ENCODE data around the gene PSMF1.

Gene PSMF1

GRCh38 chr20:1105599-1106194, 12.7 kb upstream of the PSMF1 start:
- in situ Hi-C loops (cut with MboI; ENCODE audit: low sequenced_read_pairs, unreplicated experiment), result no loop called here
- DNase-seq (ENCODE audit: low spot score), result no peak
- no peak for TF ChIP-seq CTCF (IDR thresholded peaks at IDR 0.05; ENCODE audit: borderline replicate concordance, control extremely low read depth, extremely low read depth, insufficient read depth, missing control alignments)

- no peak for DNase-seq (ENCODE audit: low spot score)
- in situ Hi-C loops (cut with MboI; ENCODE audit: low sequenced_read_pairs, unreplicated experiment), result no loop called here
- no peak for TF ChIP-seq CTCF (IDR thresholded peaks at IDR 0.05; ENCODE audit: borderline replicate concordance, control extremely low read depth, extremely low read depth, insufficient read depth, missing control alignments)
Measured at GRCh38 chr20:1107176-1107575, 11.2 kb upstream of the PSMF1 start.

- peak; percentile 76 for TF ChIP-seq CTCF (IDR thresholded peaks at IDR 0.05; ENCODE audit: borderline replicate concordance, control extremely low read depth, extremely low read depth, insufficient read depth, missing control alignments)
- in situ Hi-C loops (cut with MboI; ENCODE audit: low sequenced_read_pairs, unreplicated experiment), result no loop called here
- peak; percentile 64 for DNase-seq (ENCODE audit: low spot score)
Measured at GRCh38 chr20:1108437-1108920, 9.9 kb upstream of the PSMF1 start.

- TF ChIP-seq CTCF (IDR thresholded peaks at IDR 0.05; ENCODE audit: borderline replicate concordance, control extremely low read depth, extremely low read depth, insufficient read depth, missing control alignments), result no peak
- in situ Hi-C loops (cut with MboI; ENCODE audit: low sequenced_read_pairs, unreplicated experiment), result no loop called here
- no peak for DNase-seq (ENCODE audit: low spot score)
Measured at GRCh38 chr20:1112908-1113307, 5.5 kb upstream of the PSMF1 start.

- in situ Hi-C loops (cut with MboI; ENCODE audit: low sequenced_read_pairs, unreplicated experiment), result no loop called here
- no peak for DNase-seq (ENCODE audit: low spot score)
- no peak for TF ChIP-seq CTCF (IDR thresholded peaks at IDR 0.05; ENCODE audit: borderline replicate concordance, control extremely low read depth, extremely low read depth, insufficient read depth, missing control alignments)
Measured at GRCh38 chr20:1118004-1118335, 432 bp upstream of the PSMF1 start.

GRCh38 chr20:1119128-1119505, 715 bp downstream of the PSMF1 start:
- in situ Hi-C loops (cut with MboI; ENCODE audit: low sequenced_read_pairs, unreplicated experiment), result no loop called here
- no peak for DNase-seq (ENCODE audit: low spot score)
- TF ChIP-seq CTCF (IDR thresholded peaks at IDR 0.05; ENCODE audit: borderline replicate concordance, control extremely low read depth, extremely low read depth, insufficient read depth, missing control alignments), result no peak

All from GM13976 (cell line).